GM23248 (cell line): Measurements from ENCODE around the gene MMP15.

ENCODE experiments used
- EZH2 ChIP-seq: fragments of 200-600 bp; sonication (generic); IDR thresholded peaks from 2 replicates; pipeline ENCODE4 v1.6.1; 2018; ENCODE audit warnings: antibody characterized with exemption, mild to moderate bottlenecking; ENCODE audit not compliant: insufficient read depth, poor library complexity, severe bottlenecking
- EZH2phosphoT487 ChIP-seq: fragments of 200-600 bp; sonication (generic); IDR thresholded peaks from 2 replicates; pipeline ENCODE4 v1.6.1; 2018; ENCODE audit warnings: antibody characterized with exemption, moderate library complexity, mild to moderate bottlenecking, low read depth; ENCODE audit not compliant: insufficient read depth

- TF ChIP-seq EZH2 (no peak), EZH2phosphoT487 (no peak)
Measured at GRCh38 chr16:58028541-58029070, 3.1 kb downstream of the MMP15 start.
